GM21447 (cell line): Measurements from ENCODE around the gene NEBL.

Experiments
- ATAC-seq: cut with Tn5 transposase; IDR thresholded peaks from one replicate; pipeline ENCODE4 v1.9.1; 2021; ENCODE audit not compliant: unreplicated experiment

Gene NEBL

GRCh38 chr10:20797290-20797689, 99.8 kb downstream of the NEBL start:
- no peak for ATAC-seq

- no peak for ATAC-seq
Measured at GRCh38 chr10:20795391-20795790, 101.7 kb downstream of the NEBL start.

GRCh38 chr10:20785174-20785573, 111.9 kb downstream of the NEBL start:
- ATAC-seq: no peak

- ATAC-seq: no peak
Measured at GRCh38 chr10:20778008-20778757, 118.9 kb downstream of the NEBL start.

GRCh38 chr10:20776384-20777118, 120.6 kb downstream of the NEBL start:
- ATAC-seq: no peak

GRCh38 chr10:20771051-20771450, 126.1 kb downstream of the NEBL start:
- ATAC-seq: no peak

- no peak for ATAC-seq
Measured at GRCh38 chr10:20769481-20769880, 127.6 kb downstream of the NEBL start.

- no peak for ATAC-seq
Measured at GRCh38 chr10:20768843-20769242, 128.3 kb downstream of the NEBL start.

GRCh38 chr10:20767028-20767427, 130.1 kb downstream of the NEBL start:
- no peak for ATAC-seq

GRCh38 chr10:20765066-20765465, 132.0 kb downstream of the NEBL start:
- no peak for ATAC-seq

- no peak for ATAC-seq
Measured at GRCh38 chr10:20760460-20760859, 136.7 kb downstream of the NEBL start.

- no peak for ATAC-seq
Measured at GRCh38 chr10:20748551-20748950, 148.6 kb downstream of the NEBL start.

- ATAC-seq: no peak
Measured at GRCh38 chr10:20747782-20748181, 149.3 kb downstream of the NEBL start.

GRCh38 chr10:20746856-20747255, 150.3 kb downstream of the NEBL start:
- ATAC-seq: no peak

GRCh38 chr10:20745556-20746375, 151.3 kb downstream of the NEBL start:
- no peak for ATAC-seq

- ATAC-seq: no peak
Measured at GRCh38 chr10:20744821-20745220, 152.3 kb downstream of the NEBL start.

GRCh38 chr10:20743942-20744341, 153.2 kb downstream of the NEBL start:
- no peak for ATAC-seq

- ATAC-seq: no peak
Measured at GRCh38 chr10:20742737-20743541, 154.2 kb downstream of the NEBL start.

- ATAC-seq: no peak
Measured at GRCh38 chr10:20740120-20740519, 157.0 kb downstream of the NEBL start.

GRCh38 chr10:20737107-20737506, 160.0 kb downstream of the NEBL start:
- ATAC-seq: no peak
